ENCODE measurements around the gene HOXC4.
A peak's percentile ranks its signal among the peaks of the same experiment; 100 is the strongest.

HOXC4 gene

DNA sequence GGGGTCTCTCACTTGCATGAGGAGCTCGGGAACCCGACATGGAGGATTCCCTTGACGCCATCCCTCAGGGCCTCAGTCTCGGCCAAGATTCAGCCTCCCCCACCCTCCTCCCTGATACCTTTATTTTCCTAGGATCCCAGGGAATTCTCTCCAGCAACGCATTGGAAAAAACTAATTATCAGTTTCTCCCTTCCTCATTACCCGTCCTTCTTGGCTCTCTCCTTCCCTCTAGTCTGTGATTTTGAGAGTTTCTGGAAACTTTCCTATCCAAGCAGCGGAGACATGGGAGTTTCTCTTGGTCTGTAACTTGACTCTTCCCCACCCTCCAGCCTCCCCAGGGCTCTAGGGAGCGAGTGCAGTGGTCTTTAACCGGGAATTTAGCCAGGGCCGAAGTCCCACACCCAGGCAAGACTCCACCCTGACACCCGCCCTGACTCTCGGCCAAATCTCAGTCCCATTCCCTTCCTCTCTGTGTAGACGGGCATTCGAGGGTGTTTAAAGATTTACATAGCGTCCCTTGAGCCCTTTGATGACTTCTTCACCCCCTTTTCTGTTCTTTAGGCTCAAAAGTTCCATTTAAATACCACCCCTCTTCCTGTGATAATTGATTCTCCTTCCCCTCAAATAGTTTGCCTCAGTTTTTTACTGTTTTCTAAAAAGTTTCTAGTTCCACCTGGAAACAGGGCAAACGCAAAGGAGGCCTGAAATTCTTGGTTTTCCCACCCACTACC is 14.1 kb upstream of the HOXC4 start (continued):
- TF ChIP-seq ZSCAN23 (tag by site-specific recombination; IDR thresholded peaks at IDR 0.05) (no peak), ZNF792 (tag by site-specific recombination; IDR thresholded peaks at IDR 0.05) (no peak), ZNF140 (tag by site-specific recombination; IDR thresholded peaks at IDR 0.05) (no peak), ZNF223 (tag by site-specific recombination; IDR thresholded peaks at IDR 0.05) (no peak), ZNF658 (tag by site-specific recombination; IDR thresholded peaks at IDR 0.05) (no peak), ZFP69B (tag by site-specific recombination; IDR thresholded peaks at IDR 0.05) (no peak), ZNF76 (tag by site-specific recombination; IDR thresholded peaks at IDR 0.05; ENCODE audit: borderline replicate concordance, low read depth) (no peak; the same call in none of the 2 replicates), ZNF23 (tag by site-specific recombination; IDR thresholded peaks at IDR 0.05; ENCODE audit: borderline replicate concordance) (no peak), SP3 (tag by site-specific recombination; IDR thresholded peaks at IDR 0.05) (no peak), ZNF596 (tag by site-specific recombination; IDR thresholded peaks at IDR 0.05) (no peak; the same call in 1 of the 2 replicates), ZNF664 (tag by site-specific recombination; IDR thresholded peaks at IDR 0.05) (no peak), ZNF169 (tag by site-specific recombination; IDR thresholded peaks at IDR 0.05) (no peak), ZNF132 (tag by site-specific recombination; IDR thresholded peaks at IDR 0.05; ENCODE audit: borderline replicate concordance) (no peak), OSR2 (tag by site-specific recombination; IDR thresholded peaks at IDR 0.05) (no peak), SCRT1 (tag by site-specific recombination; IDR thresholded peaks at IDR 0.05; ENCODE audit: borderline replicate concordance) (no peak), ZNF423 (tag by site-specific recombination; IDR thresholded peaks at IDR 0.05) (peak; percentile 65; the same call in 1 of the 2 replicates), SALL2 (tag by site-specific recombination; IDR thresholded peaks at IDR 0.05; ENCODE audit: borderline replicate concordance) (no peak), ZNF837 (tag by site-specific recombination; IDR thresholded peaks at IDR 0.05) (no peak), ZNF623 (tag by site-specific recombination; IDR thresholded peaks at IDR 0.05) (no peak), KLF16 (tag by site-specific recombination; IDR thresholded peaks at IDR 0.05) (no peak), ZNF654 (tag by site-specific recombination; IDR thresholded peaks at IDR 0.05; ENCODE audit: low read depth) (no peak), MEIS1 (CRISPR knock-in tag; IDR thresholded peaks at IDR 0.05; ENCODE audit: borderline replicate concordance) (no peak), BCL11A (tag by site-specific recombination; IDR thresholded peaks at IDR 0.05; ENCODE audit: low read depth) (no peak; the same call in none of the 2 replicates)
- TF ChIP-seq, protein P1, sequence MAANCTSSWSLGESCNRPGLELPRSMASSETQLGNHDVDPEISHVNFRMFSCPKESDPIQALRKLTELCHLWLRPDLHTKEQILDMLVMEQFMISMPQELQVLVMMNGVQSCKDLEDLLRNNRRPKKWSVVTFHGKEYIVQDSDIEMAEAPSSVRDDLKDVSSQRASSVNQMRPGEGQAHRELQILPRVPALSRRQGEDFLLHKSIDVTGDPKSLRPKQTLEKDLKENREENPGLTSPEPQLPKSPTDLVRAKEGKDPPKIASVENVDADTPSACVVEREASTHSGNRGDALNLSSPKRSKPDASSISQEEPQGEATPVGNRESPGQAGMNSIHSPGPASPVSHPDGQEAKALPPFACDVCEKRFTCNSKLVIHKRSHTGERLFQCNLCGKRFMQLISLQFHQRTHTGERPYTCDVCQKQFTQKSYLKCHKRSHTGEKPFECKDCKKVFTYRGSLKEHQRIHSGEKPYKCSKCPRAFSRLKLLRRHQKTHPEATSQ (tag by site-specific recombination; IDR thresholded peaks at IDR 0.05) = no peak
- TF ChIP-seq, protein P2, sequence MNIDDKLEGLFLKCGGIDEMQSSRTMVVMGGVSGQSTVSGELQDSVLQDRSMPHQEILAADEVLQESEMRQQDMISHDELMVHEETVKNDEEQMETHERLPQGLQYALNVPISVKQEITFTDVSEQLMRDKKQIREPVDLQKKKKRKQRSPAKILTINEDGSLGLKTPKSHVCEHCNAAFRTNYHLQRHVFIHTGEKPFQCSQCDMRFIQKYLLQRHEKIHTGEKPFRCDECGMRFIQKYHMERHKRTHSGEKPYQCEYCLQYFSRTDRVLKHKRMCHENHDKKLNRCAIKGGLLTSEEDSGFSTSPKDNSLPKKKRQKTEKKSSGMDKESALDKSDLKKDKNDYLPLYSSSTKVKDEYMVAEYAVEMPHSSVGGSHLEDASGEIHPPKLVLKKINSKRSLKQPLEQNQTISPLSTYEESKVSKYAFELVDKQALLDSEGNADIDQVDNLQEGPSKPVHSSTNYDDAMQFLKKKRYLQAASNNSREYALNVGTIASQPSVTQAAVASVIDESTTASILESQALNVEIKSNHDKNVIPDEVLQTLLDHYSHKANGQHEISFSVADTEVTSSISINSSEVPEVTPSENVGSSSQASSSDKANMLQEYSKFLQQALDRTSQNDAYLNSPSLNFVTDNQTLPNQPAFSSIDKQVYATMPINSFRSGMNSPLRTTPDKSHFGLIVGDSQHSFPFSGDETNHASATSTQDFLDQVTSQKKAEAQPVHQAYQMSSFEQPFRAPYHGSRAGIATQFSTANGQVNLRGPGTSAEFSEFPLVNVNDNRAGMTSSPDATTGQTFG (tag by site-specific recombination; IDR thresholded peaks at IDR 0.05; ENCODE audit: borderline replicate concordance) = no peak
- TF ChIP-seq, protein P3, sequence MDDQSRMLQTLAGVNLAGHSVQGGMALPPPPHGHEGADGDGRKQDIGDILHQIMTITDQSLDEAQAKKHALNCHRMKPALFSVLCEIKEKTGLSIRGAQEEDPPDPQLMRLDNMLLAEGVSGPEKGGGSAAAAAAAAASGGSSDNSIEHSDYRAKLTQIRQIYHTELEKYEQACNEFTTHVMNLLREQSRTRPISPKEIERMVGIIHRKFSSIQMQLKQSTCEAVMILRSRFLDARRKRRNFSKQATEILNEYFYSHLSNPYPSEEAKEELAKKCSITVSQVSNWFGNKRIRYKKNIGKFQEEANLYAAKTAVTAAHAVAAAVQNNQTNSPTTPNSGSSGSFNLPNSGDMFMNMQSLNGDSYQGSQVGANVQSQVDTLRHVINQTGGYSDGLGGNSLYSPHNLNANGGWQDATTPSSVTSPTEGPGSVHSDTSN (CRISPR knock-in tag; IDR thresholded peaks at IDR 0.05) = no peak
- TF ChIP-seq, protein P4, sequence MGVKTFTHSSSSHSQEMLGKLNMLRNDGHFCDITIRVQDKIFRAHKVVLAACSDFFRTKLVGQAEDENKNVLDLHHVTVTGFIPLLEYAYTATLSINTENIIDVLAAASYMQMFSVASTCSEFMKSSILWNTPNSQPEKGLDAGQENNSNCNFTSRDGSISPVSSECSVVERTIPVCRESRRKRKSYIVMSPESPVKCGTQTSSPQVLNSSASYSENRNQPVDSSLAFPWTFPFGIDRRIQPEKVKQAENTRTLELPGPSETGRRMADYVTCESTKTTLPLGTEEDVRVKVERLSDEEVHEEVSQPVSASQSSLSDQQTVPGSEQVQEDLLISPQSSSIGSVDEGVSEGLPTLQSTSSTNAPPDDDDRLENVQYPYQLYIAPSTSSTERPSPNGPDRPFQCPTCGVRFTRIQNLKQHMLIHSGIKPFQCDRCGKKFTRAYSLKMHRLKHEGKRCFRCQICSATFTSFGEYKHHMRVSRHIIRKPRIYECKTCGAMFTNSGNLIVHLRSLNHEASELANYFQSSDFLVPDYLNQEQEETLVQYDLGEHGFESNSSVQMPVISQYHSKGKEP (tag by site-specific recombination; IDR thresholded peaks at IDR 0.05) = no peak
- TF ChIP-seq, protein P5, sequence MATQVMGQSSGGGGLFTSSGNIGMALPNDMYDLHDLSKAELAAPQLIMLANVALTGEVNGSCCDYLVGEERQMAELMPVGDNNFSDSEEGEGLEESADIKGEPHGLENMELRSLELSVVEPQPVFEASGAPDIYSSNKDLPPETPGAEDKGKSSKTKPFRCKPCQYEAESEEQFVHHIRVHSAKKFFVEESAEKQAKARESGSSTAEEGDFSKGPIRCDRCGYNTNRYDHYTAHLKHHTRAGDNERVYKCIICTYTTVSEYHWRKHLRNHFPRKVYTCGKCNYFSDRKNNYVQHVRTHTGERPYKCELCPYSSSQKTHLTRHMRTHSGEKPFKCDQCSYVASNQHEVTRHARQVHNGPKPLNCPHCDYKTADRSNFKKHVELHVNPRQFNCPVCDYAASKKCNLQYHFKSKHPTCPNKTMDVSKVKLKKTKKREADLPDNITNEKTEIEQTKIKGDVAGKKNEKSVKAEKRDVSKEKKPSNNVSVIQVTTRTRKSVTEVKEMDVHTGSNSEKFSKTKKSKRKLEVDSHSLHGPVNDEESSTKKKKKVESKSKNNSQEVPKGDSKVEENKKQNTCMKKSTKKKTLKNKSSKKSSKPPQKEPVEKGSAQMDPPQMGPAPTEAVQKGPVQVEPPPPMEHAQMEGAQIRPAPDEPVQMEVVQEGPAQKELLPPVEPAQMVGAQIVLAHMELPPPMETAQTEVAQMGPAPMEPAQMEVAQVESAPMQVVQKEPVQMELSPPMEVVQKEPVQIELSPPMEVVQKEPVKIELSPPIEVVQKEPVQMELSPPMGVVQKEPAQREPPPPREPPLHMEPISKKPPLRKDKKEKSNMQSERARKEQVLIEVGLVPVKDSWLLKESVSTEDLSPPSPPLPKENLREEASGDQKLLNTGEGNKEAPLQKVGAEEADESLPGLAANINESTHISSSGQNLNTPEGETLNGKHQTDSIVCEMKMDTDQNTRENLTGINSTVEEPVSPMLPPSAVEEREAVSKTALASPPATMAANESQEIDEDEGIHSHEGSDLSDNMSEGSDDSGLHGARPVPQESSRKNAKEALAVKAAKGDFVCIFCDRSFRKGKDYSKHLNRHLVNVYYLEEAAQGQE (tag by site-specific recombination; IDR thresholded peaks at IDR 0.05) = no peak
- TF ChIP-seq, protein P6, sequence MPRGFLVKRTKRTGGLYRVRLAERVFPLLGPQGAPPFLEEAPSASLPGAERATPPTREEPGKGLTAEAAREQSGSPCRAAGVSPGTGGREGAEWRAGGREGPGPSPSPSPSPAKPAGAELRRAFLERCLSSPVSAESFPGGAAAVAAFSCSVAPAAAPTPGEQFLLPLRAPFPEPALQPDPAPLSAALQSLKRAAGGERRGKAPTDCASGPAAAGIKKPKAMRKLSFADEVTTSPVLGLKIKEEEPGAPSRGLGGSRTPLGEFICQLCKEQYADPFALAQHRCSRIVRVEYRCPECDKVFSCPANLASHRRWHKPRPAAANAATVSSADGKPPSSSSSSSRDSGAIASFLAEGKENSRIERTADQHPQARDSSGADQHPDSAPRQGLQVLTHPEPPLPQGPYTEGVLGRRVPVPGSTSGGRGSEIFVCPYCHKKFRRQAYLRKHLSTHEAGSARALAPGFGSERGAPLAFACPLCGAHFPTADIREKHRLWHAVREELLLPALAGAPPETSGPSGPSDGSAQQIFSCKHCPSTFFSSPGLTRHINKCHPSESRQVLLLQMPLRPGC (tag by site-specific recombination; IDR thresholded peaks at IDR 0.05) = no peak

All from HEK293 (cell line).